HEK293 (cell line): ENCODE results near the gene APLP1.
A peak's percentile ranks its signal among the peaks of the same experiment; 100 is the strongest.

ENCODE experiments used
- GLIS1 ChIP-seq: fragments of 450-650 bp; formaldehyde crosslinking; IDR thresholded peaks from 2 replicates; pipeline ENCODE4 v1.5.1; 2016; ENCODE audit warnings: missing biosample characterization, missing genetic modification characterization
- GLIS2 ChIP-seq: fragments of 450-650 bp; formaldehyde crosslinking; IDR thresholded peaks from 2 replicates; pipeline ENCODE4 v1.5.1; 2016; ENCODE audit warnings: missing biosample characterization, missing genetic modification characterization
- MYNN ChIP-seq: fragments of 450-650 bp; formaldehyde crosslinking; IDR thresholded peaks from 2 replicates; pipeline ENCODE4 v1.5.1; 2016; ENCODE audit warnings: missing biosample characterization, missing genetic modification characterization, borderline replicate concordance
- RBAK ChIP-seq: fragments of 450-650 bp; formaldehyde crosslinking; IDR thresholded peaks from 2 replicates; pipeline ENCODE4 v1.5.1; 2016; ENCODE audit warnings: missing biosample characterization, missing genetic modification characterization
- WT1 ChIP-seq: fragments of 450-650 bp; formaldehyde crosslinking; IDR thresholded peaks from 2 replicates; pipeline ENCODE4 v1.5.1; 2016; ENCODE audit warnings: missing biosample characterization, missing genetic modification characterization
- YY1 ChIP-seq: fragments of 450-650 bp; formaldehyde crosslinking; IDR thresholded peaks from 2 replicates; pipeline ENCODE4 v1.5.1; 2018; ENCODE audit warnings: missing biosample characterization, missing genetic modification characterization
- YY2 ChIP-seq: fragments of 450-650 bp; formaldehyde crosslinking; IDR thresholded peaks from 2 replicates; pipeline ENCODE4 v1.5.1; 2016; ENCODE audit warnings: missing biosample characterization, missing genetic modification characterization
- ZBTB48 ChIP-seq: fragments of 450-650 bp; formaldehyde crosslinking; IDR thresholded peaks from 2 replicates; pipeline ENCODE4 v1.5.1; 2016; ENCODE audit warnings: missing biosample characterization, missing genetic modification characterization
- ZFP3 ChIP-seq: fragments of 450-650 bp; formaldehyde crosslinking; IDR thresholded peaks from 2 replicates; pipeline ENCODE4 v1.5.1; 2016; ENCODE audit warnings: low read depth, missing biosample characterization, missing genetic modification characterization
- ZNF10 ChIP-seq: fragments of 450-650 bp; formaldehyde crosslinking; IDR thresholded peaks from 2 replicates; pipeline ENCODE4 v1.5.1; 2017; ENCODE audit warnings: missing biosample characterization, missing genetic modification characterization
- ZNF138 ChIP-seq: fragments of 450-650 bp; formaldehyde crosslinking; IDR thresholded peaks from 2 replicates; pipeline ENCODE4 v1.5.1; 2016; ENCODE audit warnings: missing biosample characterization, missing genetic modification characterization, borderline replicate concordance
- ZNF239 ChIP-seq: fragments of 450-650 bp; formaldehyde crosslinking; IDR thresholded peaks from 2 replicates; pipeline ENCODE4 v1.5.1; 2016; ENCODE audit warnings: missing biosample characterization, missing genetic modification characterization
- ZNF311 ChIP-seq: fragments of 450-650 bp; formaldehyde crosslinking; IDR thresholded peaks from 2 replicates; pipeline ENCODE4 v1.5.1; 2017; ENCODE audit warnings: missing biosample characterization, missing genetic modification characterization, borderline replicate concordance
- ZNF324 ChIP-seq: fragments of 450-650 bp; formaldehyde crosslinking; IDR thresholded peaks from 2 replicates; pipeline ENCODE4 v1.5.1; 2016; ENCODE audit warnings: missing biosample characterization, missing genetic modification characterization
- ZNF350 ChIP-seq: fragments of 450-650 bp; formaldehyde crosslinking; IDR thresholded peaks from 2 replicates; pipeline ENCODE4 v1.5.0; 2017; ENCODE audit warnings: missing biosample characterization, mild to moderate bottlenecking, missing genetic modification characterization
- ZNF426 ChIP-seq: fragments of 450-650 bp; formaldehyde crosslinking; IDR thresholded peaks from 2 replicates; pipeline ENCODE4 v1.5.1; 2017; ENCODE audit warnings: missing biosample characterization, missing genetic modification characterization, mild to moderate bottlenecking, inconsistent platforms, moderate library complexity
- ZNF473 ChIP-seq: fragments of 450-650 bp; formaldehyde crosslinking; IDR thresholded peaks from 2 replicates; pipeline ENCODE4 v1.5.1; 2017; ENCODE audit warnings: missing biosample characterization, missing genetic modification characterization
- ZNF529 ChIP-seq: fragments of 450-650 bp; formaldehyde crosslinking; IDR thresholded peaks from 2 replicates; pipeline ENCODE4 v1.5.1; 2017; ENCODE audit warnings: missing genetic modification characterization, missing biosample characterization; ENCODE audit not compliant: insufficient replicate concordance
- ZNF558 ChIP-seq: fragments of 450-650 bp; formaldehyde crosslinking; IDR thresholded peaks from 2 replicates; pipeline ENCODE4 v1.5.1; 2016; ENCODE audit warnings: missing biosample characterization, missing genetic modification characterization
- ZNF585B ChIP-seq: fragments of 450-650 bp; formaldehyde crosslinking; IDR thresholded peaks from 2 replicates; pipeline ENCODE4 v1.5.1; 2016; ENCODE audit warnings: missing biosample characterization, missing genetic modification characterization
- ZNF600 ChIP-seq: fragments of 450-650 bp; formaldehyde crosslinking; IDR thresholded peaks from 2 replicates; pipeline ENCODE4 v1.5.1; 2016; ENCODE audit warnings: missing biosample characterization, missing genetic modification characterization
- ZNF654 ChIP-seq: fragments of 450-650 bp; formaldehyde crosslinking; IDR thresholded peaks from 2 replicates; pipeline ENCODE4 v1.5.1; 2016; ENCODE audit warnings: low read depth, missing biosample characterization, missing genetic modification characterization
- ZNF660 ChIP-seq: fragments of 450-650 bp; IDR thresholded peaks from 2 replicates; pipeline ENCODE4 v1.5.1; 2018; ENCODE audit warnings: missing biosample characterization, mild to moderate bottlenecking, missing genetic modification characterization
- ZSCAN16 ChIP-seq: fragments of 450-650 bp; formaldehyde crosslinking; IDR thresholded peaks from 2 replicates; pipeline ENCODE4 v1.5.1; 2016; ENCODE audit warnings: missing biosample characterization, missing genetic modification characterization
- TF ChIP-seq, protein P1 (sequence below): fragments of 450-650 bp; formaldehyde crosslinking; IDR thresholded peaks from 2 replicates; pipeline ENCODE4 v1.5.1; 2017; ENCODE audit warnings: missing biosample characterization, mild to moderate bottlenecking, missing genetic modification characterization, moderate library complexity
- TF ChIP-seq, protein P2 (sequence below): fragments of 450-650 bp; formaldehyde crosslinking; conservative IDR thresholded peaks from 2 replicates; pipeline ENCODE4 v1.5.1; 2016; ENCODE audit warnings: low read depth, missing biosample characterization, missing genetic modification characterization
- TF ChIP-seq, protein P3 (sequence below): fragments of 450-650 bp; formaldehyde crosslinking; IDR thresholded peaks from 2 replicates; pipeline ENCODE4 v1.5.1; 2016; ENCODE audit warnings: missing biosample characterization, missing genetic modification characterization
- TF ChIP-seq, protein P4 (sequence below): fragments of 450-650 bp; formaldehyde crosslinking; IDR thresholded peaks from 2 replicates; pipeline ENCODE4 v1.5.0; 2017; ENCODE audit warnings: missing biosample characterization, missing genetic modification characterization, borderline replicate concordance

The APLP1 gene

DNA sequence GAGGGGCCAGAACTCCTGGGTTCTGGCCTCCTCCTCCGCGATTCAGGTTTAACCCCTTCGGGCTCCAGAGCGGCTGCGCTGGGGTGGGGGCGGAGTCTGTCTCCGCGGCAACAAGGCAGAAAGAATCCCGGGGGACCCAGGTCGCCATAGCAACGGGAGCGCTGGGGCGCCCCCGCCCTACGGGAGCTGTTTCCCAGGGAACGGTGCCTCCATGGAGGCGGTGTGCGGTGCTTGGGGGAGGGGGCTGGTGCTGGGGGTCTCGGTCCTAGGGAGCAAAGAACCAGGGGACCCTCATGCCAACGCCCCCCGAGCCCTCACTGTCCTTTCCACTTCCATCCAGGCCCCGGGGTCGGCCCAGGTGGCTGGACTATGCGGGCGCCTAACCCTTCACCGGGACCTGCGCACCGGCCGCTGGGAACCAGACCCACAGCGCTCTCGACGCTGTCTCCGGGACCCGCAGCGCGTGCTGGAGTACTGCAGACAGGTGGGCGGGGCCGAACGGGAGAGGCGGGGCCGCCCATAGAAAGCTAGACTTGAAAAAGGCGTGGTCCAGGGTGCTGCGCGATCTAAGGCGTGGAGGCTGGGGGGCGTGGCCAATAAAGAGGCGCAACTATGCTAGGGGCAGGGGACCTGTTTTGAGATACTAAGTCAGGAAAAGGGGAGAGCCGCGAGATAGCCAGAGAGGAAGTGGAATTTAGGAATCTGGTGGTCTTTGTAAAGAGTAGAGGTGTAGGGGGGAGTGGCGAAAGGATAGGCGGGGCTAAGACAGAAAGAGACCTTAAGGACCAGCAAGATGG, 1.2 kb downstream of the APLP1 start (continued):
- TF ChIP-seq MYNN (tag by site-specific recombination) = peak; percentile 96
- TF ChIP-seq YY2 = no peak
- TF ChIP-seq, protein P1, sequence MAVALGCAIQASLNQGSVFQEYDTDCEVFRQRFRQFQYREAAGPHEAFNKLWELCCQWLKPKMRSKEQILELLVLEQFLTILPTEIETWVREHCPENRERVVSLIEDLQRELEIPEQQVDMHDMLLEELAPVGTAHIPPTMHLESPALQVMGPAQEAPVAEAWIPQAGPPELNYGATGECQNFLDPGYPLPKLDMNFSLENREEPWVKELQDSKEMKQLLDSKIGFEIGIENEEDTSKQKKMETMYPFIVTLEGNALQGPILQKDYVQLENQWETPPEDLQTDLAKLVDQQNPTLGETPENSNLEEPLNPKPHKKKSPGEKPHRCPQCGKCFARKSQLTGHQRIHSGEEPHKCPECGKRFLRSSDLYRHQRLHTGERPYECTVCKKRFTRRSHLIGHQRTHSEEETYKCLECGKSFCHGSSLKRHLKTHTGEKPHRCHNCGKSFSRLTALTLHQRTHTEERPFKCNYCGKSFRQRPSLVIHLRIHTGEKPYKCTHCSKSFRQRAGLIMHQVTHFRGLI (tag by site-specific recombination) = no peak
- TF ChIP-seq WT1 (tag by site-specific recombination) = no peak
- TF ChIP-seq ZNF10 = no peak; the same call in 1 of the 2 replicates
- TF ChIP-seq ZNF660 (tag by site-specific recombination) = peak; percentile 67; the same call in 1 of the 2 replicates
- TF ChIP-seq, protein P2, sequence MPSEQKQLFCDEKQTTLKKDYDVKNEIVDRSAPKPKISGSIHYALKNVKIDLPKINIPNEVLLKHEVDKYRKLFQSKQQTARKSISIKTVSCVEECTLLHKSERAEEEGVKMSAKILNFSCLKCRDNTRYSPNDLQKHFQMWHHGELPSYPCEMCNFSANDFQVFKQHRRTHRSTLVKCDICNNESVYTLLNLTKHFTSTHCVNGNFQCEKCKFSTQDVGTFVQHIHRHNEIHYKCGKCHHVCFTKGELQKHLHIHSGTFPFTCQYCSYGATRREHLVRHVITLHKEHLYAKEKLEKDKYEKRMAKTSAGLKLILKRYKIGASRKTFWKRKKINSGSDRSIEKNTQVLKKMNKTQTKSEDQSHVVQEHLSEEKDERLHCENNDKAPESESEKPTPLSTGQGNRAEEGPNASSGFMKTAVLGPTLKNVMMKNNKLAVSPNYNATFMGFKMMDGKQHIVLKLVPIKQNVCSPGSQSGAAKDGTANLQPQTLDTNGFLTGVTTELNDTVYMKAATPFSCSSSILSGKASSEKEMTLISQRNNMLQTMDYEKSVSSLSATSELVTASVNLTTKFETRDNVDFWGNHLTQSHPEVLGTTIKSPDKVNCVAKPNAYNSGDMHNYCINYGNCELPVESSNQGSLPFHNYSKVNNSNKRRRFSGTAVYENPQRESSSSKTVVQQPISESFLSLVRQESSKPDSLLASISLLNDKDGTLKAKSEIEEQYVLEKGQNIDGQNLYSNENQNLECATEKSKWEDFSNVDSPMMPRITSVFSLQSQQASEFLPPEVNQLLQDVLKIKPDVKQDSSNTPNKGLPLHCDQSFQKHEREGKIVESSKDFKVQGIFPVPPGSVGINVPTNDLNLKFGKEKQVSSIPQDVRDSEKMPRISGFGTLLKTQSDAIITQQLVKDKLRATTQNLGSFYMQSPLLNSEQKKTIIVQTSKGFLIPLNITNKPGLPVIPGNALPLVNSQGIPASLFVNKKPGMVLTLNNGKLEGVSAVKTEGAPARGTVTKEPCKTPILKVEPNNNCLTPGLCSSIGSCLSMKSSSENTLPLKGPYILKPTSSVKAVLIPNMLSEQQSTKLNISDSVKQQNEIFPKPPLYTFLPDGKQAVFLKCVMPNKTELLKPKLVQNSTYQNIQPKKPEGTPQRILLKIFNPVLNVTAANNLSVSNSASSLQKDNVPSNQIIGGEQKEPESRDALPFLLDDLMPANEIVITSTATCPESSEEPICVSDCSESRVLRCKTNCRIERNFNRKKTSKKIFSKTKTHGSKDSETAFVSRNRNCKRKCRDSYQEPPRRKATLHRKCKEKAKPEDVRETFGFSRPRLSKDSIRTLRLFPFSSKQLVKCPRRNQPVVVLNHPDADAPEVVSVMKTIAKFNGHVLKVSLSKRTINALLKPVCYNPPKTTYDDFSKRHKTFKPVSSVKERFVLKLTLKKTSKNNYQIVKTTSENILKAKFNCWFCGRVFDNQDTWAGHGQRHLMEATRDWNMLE (tag by site-specific recombination) = no peak
- TF ChIP-seq ZNF654 (tag by site-specific recombination) = no peak
- no peak for TF ChIP-seq ZNF350 (tag by site-specific recombination)
- TF ChIP-seq, protein P3, sequence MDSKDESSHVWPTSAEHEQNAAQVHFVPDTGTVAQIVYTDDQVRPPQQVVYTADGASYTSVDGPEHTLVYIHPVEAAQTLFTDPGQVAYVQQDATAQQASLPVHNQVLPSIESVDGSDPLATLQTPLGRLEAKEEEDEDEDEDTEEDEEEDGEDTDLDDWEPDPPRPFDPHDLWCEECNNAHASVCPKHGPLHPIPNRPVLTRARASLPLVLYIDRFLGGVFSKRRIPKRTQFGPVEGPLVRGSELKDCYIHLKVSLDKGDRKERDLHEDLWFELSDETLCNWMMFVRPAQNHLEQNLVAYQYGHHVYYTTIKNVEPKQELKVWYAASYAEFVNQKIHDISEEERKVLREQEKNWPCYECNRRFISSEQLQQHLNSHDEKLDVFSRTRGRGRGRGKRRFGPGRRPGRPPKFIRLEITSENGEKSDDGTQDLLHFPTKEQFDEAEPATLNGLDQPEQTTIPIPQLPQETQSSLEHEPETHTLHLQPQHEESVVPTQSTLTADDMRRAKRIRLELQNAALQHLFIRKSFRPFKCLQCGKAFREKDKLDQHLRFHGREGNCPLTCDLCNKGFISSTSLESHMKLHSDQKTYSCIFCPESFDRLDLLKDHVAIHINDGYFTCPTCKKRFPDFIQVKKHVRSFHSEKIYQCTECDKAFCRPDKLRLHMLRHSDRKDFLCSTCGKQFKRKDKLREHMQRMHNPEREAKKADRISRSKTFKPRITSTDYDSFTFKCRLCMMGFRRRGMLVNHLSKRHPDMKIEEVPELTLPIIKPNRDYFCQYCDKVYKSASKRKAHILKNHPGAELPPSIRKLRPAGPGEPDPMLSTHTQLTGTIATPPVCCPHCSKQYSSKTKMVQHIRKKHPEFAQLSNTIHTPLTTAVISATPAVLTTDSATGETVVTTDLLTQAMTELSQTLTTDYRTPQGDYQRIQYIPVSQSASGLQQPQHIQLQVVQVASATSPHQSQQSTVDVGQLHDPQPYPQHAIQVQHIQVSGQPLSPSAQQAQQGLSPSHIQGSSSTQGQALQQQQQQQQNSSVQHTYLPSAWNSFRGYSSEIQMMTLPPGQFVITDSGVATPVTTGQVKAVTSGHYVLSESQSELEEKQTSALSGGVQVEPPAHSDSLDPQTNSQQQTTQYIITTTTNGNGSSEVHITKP = peak; percentile 98
- peak; percentile 43; the same call in 1 of the 2 replicates for TF ChIP-seq YY1
- TF ChIP-seq ZNF239 (tag by site-specific recombination) = no peak
- peak; percentile 96 for TF ChIP-seq GLIS1 (tag by site-specific recombination)
- peak; percentile 38; the same call in 1 of the 2 replicates for TF ChIP-seq ZBTB48 (tag by site-specific recombination)
- TF ChIP-seq ZNF138 (tag by site-specific recombination) = no peak
- TF ChIP-seq GLIS2 (tag by site-specific recombination) = peak; percentile 99
- TF ChIP-seq RBAK (tag by site-specific recombination) = no peak
- TF ChIP-seq ZNF558 = no peak
- TF ChIP-seq, protein P4, sequence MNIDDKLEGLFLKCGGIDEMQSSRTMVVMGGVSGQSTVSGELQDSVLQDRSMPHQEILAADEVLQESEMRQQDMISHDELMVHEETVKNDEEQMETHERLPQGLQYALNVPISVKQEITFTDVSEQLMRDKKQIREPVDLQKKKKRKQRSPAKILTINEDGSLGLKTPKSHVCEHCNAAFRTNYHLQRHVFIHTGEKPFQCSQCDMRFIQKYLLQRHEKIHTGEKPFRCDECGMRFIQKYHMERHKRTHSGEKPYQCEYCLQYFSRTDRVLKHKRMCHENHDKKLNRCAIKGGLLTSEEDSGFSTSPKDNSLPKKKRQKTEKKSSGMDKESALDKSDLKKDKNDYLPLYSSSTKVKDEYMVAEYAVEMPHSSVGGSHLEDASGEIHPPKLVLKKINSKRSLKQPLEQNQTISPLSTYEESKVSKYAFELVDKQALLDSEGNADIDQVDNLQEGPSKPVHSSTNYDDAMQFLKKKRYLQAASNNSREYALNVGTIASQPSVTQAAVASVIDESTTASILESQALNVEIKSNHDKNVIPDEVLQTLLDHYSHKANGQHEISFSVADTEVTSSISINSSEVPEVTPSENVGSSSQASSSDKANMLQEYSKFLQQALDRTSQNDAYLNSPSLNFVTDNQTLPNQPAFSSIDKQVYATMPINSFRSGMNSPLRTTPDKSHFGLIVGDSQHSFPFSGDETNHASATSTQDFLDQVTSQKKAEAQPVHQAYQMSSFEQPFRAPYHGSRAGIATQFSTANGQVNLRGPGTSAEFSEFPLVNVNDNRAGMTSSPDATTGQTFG (tag by site-specific recombination) = no peak
- TF ChIP-seq ZNF324 (tag by site-specific recombination) = peak; percentile 45
- TF ChIP-seq ZNF311 = no peak
- TF ChIP-seq ZNF600 (tag by site-specific recombination) = peak; percentile 97
- no peak for TF ChIP-seq ZFP3 (tag by site-specific recombination)
- no peak for TF ChIP-seq ZNF426 (tag by site-specific recombination)
- TF ChIP-seq ZNF529 (tag by site-specific recombination) = no peak
- TF ChIP-seq ZNF473 (tag by site-specific recombination) = no peak
- TF ChIP-seq ZNF585B (tag by site-specific recombination) = no peak
- TF ChIP-seq ZSCAN16 (tag by site-specific recombination) = no peak
